ENCODE data around the gene MGAT3. TPM values are rescaled to one million over a fixed set of nuclear protein-coding genes. Genes with fewer than 3 reads are reported as not detected.

The MGAT3 gene
- 0.64 to 1.4 TPM (median 0.88 TPM) in 5 replicates for total RNA-seq (2022; extraction: Qiagen RNA extraction)

GRCh38 chr22:39456522-39457197 is at the start of gene MGAT3:
TSS of gene MGAT3 (plus strand) at chr22:39457012. CDS start at chr22:39487348, 30,336 bp downstream.

DNA sequence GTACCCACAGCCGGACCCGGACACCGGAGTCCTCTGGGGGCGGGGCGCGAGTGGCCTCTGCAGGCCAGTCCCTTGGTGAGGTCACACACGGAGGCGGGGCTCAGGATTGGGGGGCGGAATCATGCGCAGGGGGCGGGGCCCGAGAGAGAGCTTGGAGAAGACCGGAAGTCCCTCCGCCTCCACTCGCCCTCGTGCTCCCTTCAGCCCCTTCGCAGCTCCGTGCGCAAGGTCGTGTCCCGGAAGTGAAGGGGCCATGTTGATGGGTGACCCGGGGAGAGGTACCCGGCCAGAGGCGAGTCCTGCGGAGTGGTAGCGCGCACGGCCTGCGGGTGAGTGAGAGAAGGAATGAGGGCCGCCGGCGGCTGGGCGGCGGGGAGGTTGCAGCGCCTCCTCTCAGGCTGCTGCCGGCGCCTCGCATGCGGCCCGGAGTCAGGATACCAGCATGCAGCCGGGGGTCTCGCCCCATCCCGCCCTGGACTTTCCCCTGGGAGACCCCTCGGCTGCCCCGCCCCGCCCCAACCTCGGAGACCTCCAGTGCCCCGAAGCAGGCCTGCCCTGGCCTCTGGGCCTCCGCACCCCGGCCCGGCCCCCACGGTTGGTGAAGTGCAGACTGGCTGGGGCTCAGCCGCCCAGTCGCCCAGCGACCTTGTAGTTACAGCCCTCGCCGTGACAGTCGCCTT is 45.4 kb downstream of the MGAT3 start, which contains the start of gene MIEF1:
TSS of gene MIEF1 (plus strand) at position 182 of the 680 bp plus-strand sequence. CDS start 9,005 bp downstream, outside the sequence.

DNA sequence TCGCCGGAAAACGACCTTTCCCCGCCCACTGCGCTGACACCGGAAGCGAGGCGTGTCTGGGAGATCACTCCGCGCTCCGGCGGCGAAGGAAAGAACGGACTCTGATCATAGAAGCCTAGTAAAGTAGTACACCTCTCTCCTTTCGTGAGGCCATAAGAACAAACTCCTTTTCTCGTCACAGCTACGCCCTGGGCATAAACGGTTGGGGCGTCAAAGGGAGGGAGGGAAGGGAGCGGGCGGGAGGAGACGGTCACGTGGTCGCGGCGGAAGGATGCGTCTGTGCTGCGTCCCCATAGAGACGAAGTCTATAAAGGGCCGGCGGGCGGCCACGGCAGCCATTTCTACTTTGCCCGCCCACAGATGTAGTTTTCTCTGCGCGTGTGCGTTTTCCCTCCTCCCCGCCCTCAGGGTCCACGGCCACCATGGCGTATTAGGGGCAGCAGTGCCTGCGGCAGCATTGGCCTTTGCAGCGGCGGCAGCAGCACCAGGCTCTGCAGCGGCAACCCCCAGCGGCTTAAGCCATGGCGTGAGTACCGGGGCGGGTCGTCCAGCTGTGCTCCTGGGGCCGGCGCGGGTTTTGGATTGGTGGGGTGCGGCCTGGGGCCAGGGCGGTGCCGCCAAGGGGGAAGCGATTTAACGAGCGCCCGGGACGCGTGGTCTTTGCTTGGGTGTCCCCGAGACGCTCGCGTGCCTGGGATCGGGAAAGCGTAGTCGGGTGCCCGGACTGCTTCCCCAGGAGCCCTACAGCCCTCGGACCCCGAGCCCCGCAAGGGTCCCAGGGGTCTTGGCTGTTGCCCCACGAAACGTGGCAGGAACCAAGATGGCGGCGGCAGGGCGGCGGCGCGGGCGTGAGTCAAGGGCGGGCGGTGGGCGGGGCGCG is 63.7 kb downstream of the MGAT3 start, which contains the start of gene ATF4:
TSS of gene ATF4 (plus strand) at position 337 of the 880 bp plus-strand sequence. CDS start 884 bp downstream, outside the sequence.

GRCh38 chr22:39532215-39533073 is 75.6 kb downstream of the MGAT3 start, which contains the start of gene RPS19BP1:
TSS of gene RPS19BP1 (minus strand) at chr22:39532748. CDS start at chr22:39532738, 10 bp downstream.

Other genes starting within 250 kb of the MGAT3 start
- gene PDGFB, start 212.0 kb upstream of the MGAT3 start, total RNA-seq (2022; extraction: Qiagen RNA extraction) = 2.9 to 4.2 TPM (median 3.2 TPM) in 5 replicates
- 1,761 to 2,448 TPM (median 1,791 TPM) in 5 replicates for gene RPL3, start 137.4 kb upstream of the MGAT3 start, total RNA-seq (2022; extraction: Qiagen RNA extraction)
- gene SYNGR1, start 107.0 kb upstream of the MGAT3 start, total RNA-seq (2022; extraction: Qiagen RNA extraction) = 10.5 to 12.4 TPM (median 11.8 TPM) in 5 replicates
- gene TAB1, start 57.2 kb upstream of the MGAT3 start, total RNA-seq (2022; extraction: Qiagen RNA extraction) = 9.1 to 11.8 TPM (median 10.1 TPM) in 5 replicates
- 23.1 to 27.1 TPM (median 24.3 TPM) in 5 replicates for gene MIEF1, start 45.3 kb downstream of the MGAT3 start, total RNA-seq (2022; extraction: Qiagen RNA extraction)
- 300 to 374 TPM (median 344 TPM) in 5 replicates for gene ATF4, start 63.5 kb downstream of the MGAT3 start, total RNA-seq (2022; extraction: Qiagen RNA extraction)
- gene RPS19BP1, start 75.7 kb downstream of the MGAT3 start, total RNA-seq (2022; extraction: Qiagen RNA extraction) = 75.7 to 116 TPM (median 100 TPM) in 5 replicates
- gene CACNA1I, start 113.7 kb downstream of the MGAT3 start, total RNA-seq (2022; extraction: Qiagen RNA extraction) = 0.07 to 0.11 TPM (median 0.08 TPM) in 5 replicates

Measured in A549 treated with AZD2906 at 1 μM for 4 hours (cell line).